ENCODE measurements around the gene CD55.

The CD55 gene

DNA sequence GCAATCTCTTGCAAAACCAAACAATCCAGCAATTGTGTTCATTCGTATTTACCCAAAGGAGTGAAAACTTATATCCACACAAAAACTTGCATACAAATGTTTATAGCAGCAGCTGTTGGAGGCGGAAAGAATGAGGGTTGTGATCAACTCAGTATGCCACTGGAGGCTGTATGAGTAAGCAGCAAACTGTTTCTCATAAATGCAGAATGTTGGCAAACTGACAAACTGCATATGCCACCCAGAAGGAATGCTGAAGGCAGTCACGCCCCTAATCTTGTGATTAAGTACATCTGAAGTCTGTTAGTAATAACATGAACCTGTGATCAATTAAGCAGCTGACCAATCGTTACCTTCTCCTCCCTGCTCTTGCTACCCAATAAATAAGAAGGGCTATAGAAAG, 72.1 kb downstream of the CD55 start:
- TF ChIP-seq, protein P1, sequence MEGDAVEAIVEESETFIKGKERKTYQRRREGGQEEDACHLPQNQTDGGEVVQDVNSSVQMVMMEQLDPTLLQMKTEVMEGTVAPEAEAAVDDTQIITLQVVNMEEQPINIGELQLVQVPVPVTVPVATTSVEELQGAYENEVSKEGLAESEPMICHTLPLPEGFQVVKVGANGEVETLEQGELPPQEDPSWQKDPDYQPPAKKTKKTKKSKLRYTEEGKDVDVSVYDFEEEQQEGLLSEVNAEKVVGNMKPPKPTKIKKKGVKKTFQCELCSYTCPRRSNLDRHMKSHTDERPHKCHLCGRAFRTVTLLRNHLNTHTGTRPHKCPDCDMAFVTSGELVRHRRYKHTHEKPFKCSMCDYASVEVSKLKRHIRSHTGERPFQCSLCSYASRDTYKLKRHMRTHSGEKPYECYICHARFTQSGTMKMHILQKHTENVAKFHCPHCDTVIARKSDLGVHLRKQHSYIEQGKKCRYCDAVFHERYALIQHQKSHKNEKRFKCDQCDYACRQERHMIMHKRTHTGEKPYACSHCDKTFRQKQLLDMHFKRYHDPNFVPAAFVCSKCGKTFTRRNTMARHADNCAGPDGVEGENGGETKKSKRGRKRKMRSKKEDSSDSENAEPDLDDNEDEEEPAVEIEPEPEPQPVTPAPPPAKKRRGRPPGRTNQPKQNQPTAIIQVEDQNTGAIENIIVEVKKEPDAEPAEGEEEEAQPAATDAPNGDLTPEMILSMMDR (IDR thresholded peaks at IDR 0.05; ENCODE audit: low read depth, low read length) = no peak
- peak; percentile 94 for DNase-seq (ENCODE audit: extremely low read depth, low read depth)

DNA sequence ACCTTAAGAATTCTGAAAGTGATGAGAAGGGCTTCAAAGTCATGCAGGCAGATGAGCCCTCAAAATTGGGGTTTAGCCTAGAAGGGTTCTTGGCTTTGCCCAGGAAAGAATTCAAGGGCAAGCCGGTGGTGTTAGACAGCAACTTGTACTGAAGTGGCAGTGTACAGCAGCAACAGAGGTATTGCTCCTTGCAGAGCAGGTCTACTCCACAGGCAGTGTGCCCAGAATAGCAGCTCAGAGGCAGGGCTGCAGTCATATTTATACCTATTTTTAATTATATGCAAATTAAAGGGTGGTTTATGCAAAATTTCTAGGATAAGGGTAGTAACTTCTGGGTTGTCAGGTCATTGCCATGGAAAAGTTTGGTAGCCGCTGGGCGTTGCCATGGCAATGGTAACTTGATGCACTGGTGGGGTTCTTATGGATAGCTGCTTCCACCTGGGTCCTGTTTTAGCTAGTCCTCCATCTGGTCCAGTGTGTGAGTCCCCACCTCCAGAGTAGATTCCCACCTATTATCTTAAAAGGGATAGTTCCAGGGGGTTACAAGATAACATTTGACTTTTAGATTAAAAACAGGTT, 74.8 kb downstream of the CD55 start:
- no peak for DNase-seq (ENCODE audit: extremely low read depth, low read depth)
- TF ChIP-seq, protein P1 (IDR thresholded peaks at IDR 0.05; ENCODE audit: low read depth, low read length) = no peak

DNA sequence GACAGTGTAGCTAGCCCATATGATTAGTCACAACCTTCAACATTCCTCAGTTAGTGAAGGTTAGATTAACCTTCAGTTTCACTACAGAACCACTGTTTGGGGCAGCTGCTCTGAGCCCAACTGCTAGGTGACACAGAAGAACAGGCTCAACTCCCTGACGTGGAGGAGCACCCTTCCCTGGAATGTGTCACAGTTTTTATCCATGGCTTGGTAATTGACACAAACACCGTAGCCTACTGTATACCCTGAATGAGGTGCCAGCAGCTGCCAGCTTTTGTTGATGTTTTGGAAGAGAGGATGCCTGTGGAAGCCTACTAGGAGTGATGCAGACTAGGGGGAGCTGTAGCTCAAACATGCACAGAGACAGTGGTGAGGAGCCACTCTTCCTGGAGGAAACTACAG, 76.0 kb downstream of the CD55 start:
- TF ChIP-seq, protein P1 (IDR thresholded peaks at IDR 0.05; ENCODE audit: low read depth, low read length) = peak; percentile 2
- no peak for DNase-seq (ENCODE audit: extremely low read depth, low read depth)

DNA sequence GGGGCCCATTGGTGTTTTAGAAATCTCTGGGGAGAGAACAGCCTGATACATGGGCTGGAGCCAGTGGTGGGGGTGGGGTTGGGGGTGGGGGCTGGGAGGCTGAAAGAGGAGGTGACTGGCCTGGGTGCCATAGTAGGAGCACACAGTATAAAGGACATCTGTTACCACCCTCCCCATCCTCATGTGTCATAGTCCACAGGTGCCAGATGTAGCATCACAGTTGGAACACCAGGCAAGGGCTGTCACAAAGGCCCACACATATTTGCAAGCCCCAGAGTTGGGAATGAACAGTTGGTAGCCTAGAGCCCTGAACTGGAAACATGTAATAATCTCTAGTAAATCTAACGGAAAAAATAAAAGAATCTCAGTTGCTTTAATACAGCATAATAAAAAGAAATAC, 77.5 kb downstream of the CD55 start:
- DNase-seq (ENCODE audit: extremely low read depth, low read depth) = no peak
- TF ChIP-seq, protein P1 (IDR thresholded peaks at IDR 0.05; ENCODE audit: low read depth, low read length) = no peak

DNA sequence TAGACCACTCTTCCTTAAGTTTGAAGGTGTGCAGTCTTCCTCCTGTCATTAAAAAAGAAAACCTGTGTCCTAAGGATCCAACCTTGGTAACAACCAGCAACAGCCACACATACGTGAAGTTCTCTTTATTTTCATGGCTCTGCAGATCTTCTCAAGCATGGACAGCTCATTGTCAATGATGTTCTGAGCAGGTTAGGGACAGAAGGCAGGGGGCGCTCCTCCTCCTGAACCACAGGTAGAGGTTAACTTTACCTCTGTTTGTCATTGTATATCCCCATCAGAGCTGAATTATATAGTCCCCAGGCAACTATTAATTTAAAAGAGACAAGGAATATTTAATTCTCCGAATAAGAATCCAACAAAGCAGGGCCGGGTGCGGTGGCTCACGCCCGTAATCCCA, 80.1 kb downstream of the CD55 start:
- TF ChIP-seq, protein P1 (IDR thresholded peaks at IDR 0.05; ENCODE audit: low read depth, low read length) = no peak
- no peak for DNase-seq (ENCODE audit: extremely low read depth, low read depth)

DNA sequence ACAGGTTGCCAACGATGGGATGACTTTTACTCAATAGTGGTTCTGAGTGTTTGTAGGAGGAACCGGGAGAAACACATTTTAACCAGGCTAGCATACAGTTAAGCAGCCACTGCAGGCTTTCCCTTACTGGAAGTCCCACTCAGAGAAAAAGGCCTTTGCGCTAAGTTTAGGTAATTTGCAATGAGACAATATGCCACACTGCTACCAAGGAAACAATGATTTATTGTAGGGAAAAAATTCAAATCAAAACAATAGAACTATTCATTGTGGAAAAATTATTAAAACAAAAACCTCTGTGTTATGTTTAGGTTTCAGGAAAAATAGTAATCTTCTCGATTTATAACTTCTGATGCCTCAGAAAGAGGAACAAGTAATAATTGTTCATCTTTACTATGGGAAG, 81.3 kb downstream of the CD55 start:
- TF ChIP-seq, protein P1 (IDR thresholded peaks at IDR 0.05; ENCODE audit: low read depth, low read length) = no peak
- DNase-seq (ENCODE audit: extremely low read depth, low read depth) = no peak

DNA sequence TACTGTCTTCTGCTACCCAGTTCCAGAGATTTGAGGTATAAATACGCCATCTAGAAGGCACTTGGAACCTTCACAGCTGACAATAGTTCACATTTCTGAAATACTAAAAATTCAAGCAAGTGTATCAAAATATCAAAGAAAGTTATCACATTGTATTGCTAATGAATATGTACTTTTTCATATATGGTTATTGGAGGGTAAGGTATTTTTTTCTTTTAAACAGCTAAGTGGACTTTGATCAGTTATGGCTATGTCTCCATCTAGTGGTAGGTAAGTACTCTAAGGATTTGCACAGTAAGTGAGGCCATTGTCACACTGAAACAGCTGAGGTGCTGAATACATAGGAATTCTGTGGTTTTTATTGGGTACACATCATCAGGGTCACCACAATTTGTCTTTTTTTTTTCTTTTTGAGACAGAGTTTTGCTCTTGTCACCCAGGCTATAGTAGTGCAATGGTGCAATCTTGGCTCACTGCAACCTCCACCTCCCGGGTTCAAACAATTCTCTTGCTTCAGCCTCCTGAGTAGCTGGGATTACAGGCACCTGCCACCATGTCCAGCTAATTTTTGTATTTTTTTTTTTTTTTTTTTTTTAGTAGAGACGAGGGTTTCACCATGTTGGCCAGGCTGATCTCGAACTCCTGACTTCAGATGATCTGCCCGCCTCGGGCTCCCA, 83.5 kb downstream of the CD55 start:
- peak; percentile 35 for DNase-seq (ENCODE audit: extremely low read depth, low read depth)
- TF ChIP-seq, protein P1 (IDR thresholded peaks at IDR 0.05; ENCODE audit: low read depth, low read length) = peak; percentile 76

All from AG09319 (cell line).